OCI-LY7 (cell line): ENCODE results near the gene RAPGEF4. TPM values are rescaled to one million over a fixed set of nuclear protein-coding genes. Genes with fewer than 3 reads are reported as not detected.

Experiments
- BruUV-seq: library from RNA; stranded (reverse); fragments of 400-500 nt; replicated peaks from 2 replicates; lab custom pipeline; 2021; lab: Mats Ljungman, UMichigan
- CTCF ChIA-PET: fragments of 300-600 bp; sonication (Branson Sonifier 250); formaldehyde crosslinking; loops from one replicate; lab custom pipeline; 2022; ENCODE audit warnings: antibody characterized with exemption; ENCODE audit not compliant: unreplicated experiment; lab: Charles Lee
- POLR2A ChIA-PET: fragments of 300-600 bp; sonication (Branson Sonifier 250); formaldehyde crosslinking; loops from one replicate; lab custom pipeline; 2022; ENCODE audit warnings: antibody characterized with exemption; lab: Charles Lee
- DNase-seq: peaks from one replicate; pipeline ENCODE4 v3.0.0-alpha.2; 2015; ENCODE audit warnings: low spot score
- H2AFZ ChIP-seq: fragments of 200-600 bp; sonication (generic), shearing (Covaris generic); 2 replicates; pipeline ENCODE4 v1.6.1; 2014; ENCODE audit warnings: mild to moderate bottlenecking, antibody characterized with exemption, low read length, moderate library complexity
- H3K27ac ChIP-seq: fragments of 200-600 bp; sonication (generic); 2 replicates; pipeline ENCODE4 v1.5.1; 2014; ENCODE audit warnings: mixed run types, low read depth, mild to moderate bottlenecking, moderate library complexity, low read length, inconsistent platforms; ENCODE audit not compliant: poor library complexity, severe bottlenecking
- H3K36me3 ChIP-seq: fragments of 200-600 bp; sonication (generic); 2 replicates; pipeline ENCODE4 v1.6.1; 2014; ENCODE audit warnings: mild to moderate bottlenecking, antibody characterized with exemption, low read length, moderate library complexity, mixed read lengths; ENCODE audit not compliant: insufficient read depth
- H3K4me1 ChIP-seq: fragments of 200-600 bp; sonication (generic); 2 replicates; pipeline ENCODE4 v1.5.1; 2014; ENCODE audit warnings: mild to moderate bottlenecking, low read length; ENCODE audit not compliant: insufficient read depth, poor library complexity, severe bottlenecking
- H3K4me2 ChIP-seq: fragments of 200-600 bp; sonication (generic); 2 replicates; pipeline ENCODE4 v1.6.1; 2014; ENCODE audit warnings: mild to moderate bottlenecking, low read length
- H3K4me3 ChIP-seq: fragments of 200-600 bp; sonication (generic); 2 replicates; pipeline ENCODE4 v1.5.1; 2014; ENCODE audit warnings: mild to moderate bottlenecking, low read depth, low read length; ENCODE audit not compliant: poor library complexity, severe bottlenecking
- H3K79me2 ChIP-seq: fragments of 200-600 bp; sonication (generic); 2 replicates; pipeline ENCODE4 v1.6.1; 2016; ENCODE audit warnings: low read depth, mild to moderate bottlenecking, low read length, moderate library complexity, mixed read lengths; ENCODE audit not compliant: insufficient read depth
- H3K9me2 ChIP-seq: fragments of 200-600 bp; sonication (generic); 2 replicates; pipeline ENCODE4 v1.6.1; 2016; ENCODE audit warnings: mild to moderate bottlenecking, low read length, mixed read lengths; ENCODE audit not compliant: insufficient read depth
- H3K9me3 ChIP-seq: fragments of 200-600 bp; sonication (generic); 2 replicates; pipeline ENCODE4 v1.6.1; 2014; ENCODE audit warnings: mild to moderate bottlenecking, mixed run types, low read length, mixed read lengths
- H4K20me1 ChIP-seq: fragments of 200-600 bp; sonication (generic); 2 replicates; pipeline ENCODE4 v1.6.1; 2014; ENCODE audit warnings: mild to moderate bottlenecking, antibody characterized with exemption, low read length, moderate library complexity, mixed read lengths; ENCODE audit not compliant: insufficient read depth
- EZH2phosphoT487 ChIP-seq: fragments of 200-600 bp; sonication (generic); IDR thresholded peaks from 2 replicates; pipeline ENCODE4 v1.6.1; 2018; ENCODE audit warnings: low read depth, borderline replicate concordance, mild to moderate bottlenecking, mixed run types, antibody characterized with exemption, low read length, moderate library complexity, mixed read lengths
- intact Hi-C: fragments of 100-400 bp; cut with micrococcal nuclease; formaldehyde crosslinking; loops from one replicate; pipeline ENCODE4 v1.10.0; 2022; ENCODE audit not compliant: unreplicated experiment
- total RNA-seq, 2 experiments: library from RNA; depleted of rRNA in 1 of 2; stranded (reverse); fragments of >200 nt in 1 of 2; shearing (Covaris generic) in 1 of 2; gene quantifications; 2 replicates each; pipeline ENCODE4 v1.2.3, GENCODE V29; 2014 to 2022
- TF ChIP-seq, protein P1 (sequence below): fragments of 200-600 bp; sonication (generic); conservative IDR thresholded peaks from 2 replicates; pipeline ENCODE4 v1.5.1; 2014; ENCODE audit warnings: mild to moderate bottlenecking, antibody characterized with exemption, low read length, moderate library complexity, mixed read lengths

Gene RAPGEF4
- total RNA-seq, 2 experiments from 2014 or later: 0.22 to 0.55 TPM

DNA sequence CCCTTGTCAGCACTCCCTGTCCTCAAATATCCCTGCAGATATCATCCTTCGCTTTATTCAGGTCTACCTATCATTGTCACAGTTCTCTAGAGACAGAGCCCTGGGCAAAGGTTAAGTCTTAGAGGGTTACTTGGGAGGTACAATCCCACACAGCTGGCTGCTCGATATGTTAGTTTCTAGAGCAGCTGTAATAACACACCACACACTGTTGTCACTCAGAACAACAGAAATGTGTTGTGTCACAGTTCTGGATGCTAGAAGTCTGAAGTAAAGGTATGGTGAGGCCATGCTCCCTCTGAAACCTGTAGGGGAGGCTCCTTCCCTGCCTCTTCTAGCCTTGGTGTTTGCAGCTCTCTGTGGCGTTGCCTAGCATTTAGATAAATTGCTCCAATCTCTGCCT is 9.9 kb upstream of the RAPGEF4 start:
- intact Hi-C loops: no loop called here
- CTCF ChIA-PET: no interaction called here

DNA sequence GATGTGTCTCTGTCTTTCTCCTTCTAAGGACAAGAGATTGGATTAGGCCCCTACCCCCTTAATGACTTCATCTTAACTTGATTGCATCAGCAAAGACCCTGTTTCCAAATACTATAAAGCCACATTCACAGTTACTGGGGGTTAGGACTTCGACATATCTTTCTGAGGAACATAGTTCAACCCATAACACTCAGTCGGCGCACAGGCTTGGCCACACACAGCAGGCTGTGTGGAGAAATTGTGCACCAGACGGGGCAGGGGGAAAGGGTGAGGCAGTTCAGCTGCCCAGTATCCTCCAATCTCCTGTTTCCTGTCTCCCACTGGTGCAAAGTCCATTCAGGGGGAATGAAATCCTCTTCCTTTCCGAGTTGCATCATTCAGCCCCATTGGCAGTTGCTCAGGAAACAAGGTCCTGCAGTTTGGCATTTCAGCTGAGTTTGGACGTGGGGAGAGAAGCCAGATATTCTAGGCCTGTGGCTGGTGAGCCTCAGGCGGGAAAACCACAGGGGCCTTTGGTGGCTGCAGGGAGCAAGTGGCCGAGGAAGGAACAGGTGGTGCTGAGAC is 9.4 kb upstream of the RAPGEF4 start:
- Histone ChIP-seq H3K4me3 (no peak overlapping the region), H4K20me1 (no peaks in the 10 kb centered on the region), H3K9me2 (no peaks in the 10 kb centered on the region), H3K4me2 (no peak overlapping the region), H3K79me2 (no peaks in the 10 kb centered on the region), H3K9me3 (no peaks in the 10 kb centered on the region), H3K4me1 (no peaks in the 10 kb centered on the region), H3K36me3 (no peaks in the 10 kb centered on the region), H2AFZ (no peak overlapping the region), H3K27ac (no peak overlapping the region)
- ChIA-PET CTCF (no interaction called here), POLR2A (no interaction called here)
- intact Hi-C loops: no loop called here
- no peak for TF ChIP-seq EZH2phosphoT487
- TF ChIP-seq, protein P1, sequence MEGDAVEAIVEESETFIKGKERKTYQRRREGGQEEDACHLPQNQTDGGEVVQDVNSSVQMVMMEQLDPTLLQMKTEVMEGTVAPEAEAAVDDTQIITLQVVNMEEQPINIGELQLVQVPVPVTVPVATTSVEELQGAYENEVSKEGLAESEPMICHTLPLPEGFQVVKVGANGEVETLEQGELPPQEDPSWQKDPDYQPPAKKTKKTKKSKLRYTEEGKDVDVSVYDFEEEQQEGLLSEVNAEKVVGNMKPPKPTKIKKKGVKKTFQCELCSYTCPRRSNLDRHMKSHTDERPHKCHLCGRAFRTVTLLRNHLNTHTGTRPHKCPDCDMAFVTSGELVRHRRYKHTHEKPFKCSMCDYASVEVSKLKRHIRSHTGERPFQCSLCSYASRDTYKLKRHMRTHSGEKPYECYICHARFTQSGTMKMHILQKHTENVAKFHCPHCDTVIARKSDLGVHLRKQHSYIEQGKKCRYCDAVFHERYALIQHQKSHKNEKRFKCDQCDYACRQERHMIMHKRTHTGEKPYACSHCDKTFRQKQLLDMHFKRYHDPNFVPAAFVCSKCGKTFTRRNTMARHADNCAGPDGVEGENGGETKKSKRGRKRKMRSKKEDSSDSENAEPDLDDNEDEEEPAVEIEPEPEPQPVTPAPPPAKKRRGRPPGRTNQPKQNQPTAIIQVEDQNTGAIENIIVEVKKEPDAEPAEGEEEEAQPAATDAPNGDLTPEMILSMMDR: no peak
- no TSS peak for BruUV-seq
- DNase-seq: no peak

More for the DNA sequence above, 9.9 kb upstream of the RAPGEF4 start:
- no peak for TF ChIP-seq EZH2phosphoT487
- TF ChIP-seq, protein P1: no peak
- H4K20me1 ChIP-seq: no peaks in the 10 kb centered on the region
- H3K79me2 ChIP-seq: no peaks in the 10 kb centered on the region
- H3K9me2 ChIP-seq: no peaks in the 10 kb centered on the region
- H3K27ac ChIP-seq: no peak overlapping the region
- H2AFZ ChIP-seq: no peak overlapping the region
- H3K9me3 ChIP-seq: no peaks in the 10 kb centered on the region
- no peaks in the 10 kb centered on the region for H3K36me3 ChIP-seq
- POLR2A ChIA-PET: no interaction called here
- no peak overlapping the region for H3K4me2 ChIP-seq
- H3K4me3 ChIP-seq: no peak overlapping the region
- DNase-seq: no peak
- no peaks in the 10 kb centered on the region for H3K4me1 ChIP-seq
- BruUV-seq: no TSS peak

DNA sequence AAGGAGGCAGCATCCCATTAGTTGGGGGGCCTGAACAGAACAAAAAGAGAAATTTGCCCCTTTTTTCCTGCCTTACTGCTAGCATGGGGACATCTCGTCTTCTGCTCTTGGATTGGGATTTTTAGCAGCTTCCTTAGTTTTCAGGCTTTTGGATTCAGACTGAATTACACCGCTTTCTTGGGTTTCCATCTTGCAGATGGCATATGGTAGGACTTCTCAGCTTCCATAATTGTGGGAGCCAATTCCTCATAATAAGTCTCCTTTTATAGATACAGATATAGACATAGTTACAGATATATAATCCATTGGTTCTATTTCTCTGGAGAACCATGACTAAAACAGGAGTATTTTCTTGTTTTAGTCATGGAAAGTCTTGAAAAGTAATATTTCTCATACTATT is 5.2 kb upstream of the RAPGEF4 start:
- Histone ChIP-seq H3K4me2 (no peak overlapping the region), H4K20me1 (no peaks in the 10 kb centered on the region), H3K9me2 (no peaks in the 10 kb centered on the region), H3K79me2 (no peaks in the 10 kb centered on the region), H3K9me3 (no peaks in the 10 kb centered on the region), H3K4me1 (no peaks in the 10 kb centered on the region), H3K36me3 (no peaks in the 10 kb centered on the region), H3K4me3 (no peak overlapping the region), H3K27ac (no peak overlapping the region), H2AFZ (no peak overlapping the region)
- intact Hi-C loops: no loop called here
- CTCF ChIA-PET: no interaction called here
- DNase-seq: no peak
- no peak for TF ChIP-seq EZH2phosphoT487
- TF ChIP-seq, protein P1: no peak
- no TSS peak for BruUV-seq
- POLR2A ChIA-PET: no interaction called here
